Subcutaneous preadipocyte (primary cell): Measurements from ENCODE around the gene ITPR2. TPM values are rescaled to one million over a fixed set of nuclear protein-coding genes. Genes with fewer than 3 reads are reported as not detected.

Source experiments
- small RNA-seq: library from RNA; depleted of rRNA; stranded (forward); fragments of <200 nt; gene quantifications from one replicate; pipeline ENCODE3, GENCODE V24; 2012
- total RNA-seq: library from RNA; depleted of rRNA; stranded (reverse); fragments of >200 nt; gene quantifications from 2 replicates; pipeline ENCODE4 v1.2.3, GENCODE V29; 2012

ITPR2 gene
- total RNA-seq, result 9.6 and 11.3 TPM in 2 replicates

DNA sequence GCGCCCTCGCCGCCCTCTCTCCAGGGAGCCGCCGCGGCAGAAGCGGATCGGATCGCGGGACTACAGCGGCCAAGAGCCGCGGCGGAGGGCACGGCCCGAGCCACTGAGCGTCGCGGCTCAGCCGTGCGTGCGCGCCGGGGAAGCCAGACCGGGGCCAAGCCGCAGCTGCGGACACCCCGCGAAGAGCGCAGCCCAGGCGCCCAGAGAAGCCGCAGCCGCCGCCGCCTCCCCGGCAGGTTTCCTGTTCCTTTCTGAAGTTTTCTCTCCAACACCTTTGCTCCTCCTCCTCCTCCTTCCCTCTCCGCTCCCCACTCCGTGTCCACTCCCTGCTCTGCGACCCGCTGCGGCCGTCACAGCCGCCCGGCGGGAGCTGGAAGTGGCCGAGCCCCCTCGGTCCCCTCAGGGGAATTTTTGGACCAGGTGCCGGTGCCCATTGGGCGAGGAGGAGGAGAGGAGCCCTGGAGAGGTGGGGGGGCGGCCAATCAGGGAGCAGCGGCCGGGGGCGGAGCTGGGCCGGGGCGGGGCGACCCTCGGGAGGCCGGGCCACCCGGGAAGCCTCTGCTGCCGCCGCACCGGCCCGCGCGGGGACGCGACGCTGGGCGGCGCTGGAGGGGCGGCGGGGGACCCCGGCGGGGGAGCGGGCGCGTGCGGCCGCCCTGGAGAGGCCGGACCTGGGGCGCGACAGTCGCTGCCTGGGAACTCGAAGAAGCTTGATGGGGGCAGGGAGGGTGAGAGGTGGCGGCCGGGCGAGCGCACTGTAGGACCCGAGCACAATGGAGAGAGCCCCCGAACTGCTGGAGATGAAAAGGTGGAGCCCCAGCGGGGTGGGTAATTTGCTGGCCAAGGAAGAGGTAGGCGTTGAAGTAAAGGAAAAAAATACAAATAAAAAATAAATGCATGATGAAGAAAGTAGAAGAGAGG, at the start of gene ITPR2:
Gene ITPR2 (minus strand): TSS at position 373 of the 921 bp plus-strand sequence. CDS start 413 bp downstream, outside the sequence.

Small RNA genes within 50 kb of the gene (small RNA-seq; reads per million reads assigned to genes)
- gene RNA5SP354, result not detected

Other genes starting within 250 kb of the ITPR2 start
- gene INTS13, start 104.8 kb upstream of the ITPR2 start, total RNA-seq, result 47.4 and 63.5 TPM in 2 replicates
- 31.9 and 34.5 TPM in 2 replicates for gene FGFR1OP2, start 105.3 kb upstream of the ITPR2 start, total RNA-seq
- gene TM7SF3, start 181.2 kb upstream of the ITPR2 start, total RNA-seq, result 59.5 and 76.6 TPM in 2 replicates
- 40.1 and 58.6 TPM in 2 replicates for gene MED21, start 189.4 kb upstream of the ITPR2 start, total RNA-seq
- gene C12orf71, start 249.4 kb upstream of the ITPR2 start, total RNA-seq, result not detected in 2 replicates